Esophagus squamous epithelium (tissue), 5 donors: ENCODE measurements around the gene CEP192. TPM values are rescaled to one million over a fixed set of nuclear protein-coding genes. Genes with fewer than 3 reads are reported as not detected.

ENCODE experiments used
- DNase-seq: peaks from one replicate; lab custom pipeline; 2025; lab: John Stamatoyannopoulos, UW
- H3K27ac ChIP-seq, 4 donors: fragments of 200-600 bp; sonication (generic); one replicate each; pipeline ENCODE4 v1.5.1; 2016 to 2019; ENCODE audit warnings: mild to moderate bottlenecking in 1 of 4
- H3K27me3 ChIP-seq, 4 donors: fragments of 200-600 bp; sonication (generic); 1 replicate in 3 of 4; 2 replicates in 1 of 4; pipeline versions ENCODE4 v1.5.1 to v1.6.0; 2017 to 2021; ENCODE audit warnings: antibody characterized with exemption in 1 of 4
- H3K36me3 ChIP-seq, 3 donors: fragments of 200-600 bp; sonication (generic); one replicate each; pipeline ENCODE4 v1.5.1; 2016 to 2019
- H3K4me1 ChIP-seq, 3 donors: fragments of 200-600 bp; sonication (generic); one replicate each; pipeline ENCODE4 v1.5.1; 2017 to 2019
- H3K4me3 ChIP-seq, 4 donors: fragments of 200-600 bp; sonication (generic); 1 replicate in 3 of 4; 2 replicates in 1 of 4; pipeline ENCODE4 v1.5.1; 2016 to 2019; ENCODE audit warnings: mild to moderate bottlenecking in 2 of 4, moderate library complexity in 1 of 4
- H3K9me3 ChIP-seq, 3 donors: fragments of 200-600 bp; sonication (generic); one replicate each; pipeline ENCODE4 v1.5.1; 2016 to 2019
- CTCF ChIP-seq, 6 experiments: fragments of 450-650 bp in 4 of 6; fragments of 200-600 bp in 2 of 6; sonication (generic) in 2 of 6; IDR thresholded peaks; one replicate each; pipeline ENCODE4 v1.5.1; 2016 to 2019; ENCODE audit warnings: antibody characterized with exemption in 6 of 6, mild to moderate bottlenecking in 4 of 6, moderate library complexity in 4 of 6
- POLR2A ChIP-seq, 4 donors: fragments of 450-650 bp; IDR thresholded peaks; one replicate each; pipeline ENCODE4 v1.6.1; 2017; ENCODE audit warnings: antibody characterized with exemption in 4 of 4, mild to moderate bottlenecking in 4 of 4, moderate library complexity in 3 of 4
- whole genome bisulfite sequencing, 2 donors: methylation state at CpG; one replicate each; pipeline ENCODE4 v1.1.5; 2018; 5-methylcytosine and 5-hydroxymethylcytosine counted together
- intact Hi-C: fragments of 100-400 bp; cut with DNase I; formaldehyde crosslinking; loops from one replicate; pipeline ENCODE4 v1.15.0; 2022
- total RNA-seq, 4 donors: library from RNA; depleted of rRNA; stranded (reverse); fragments of >200 nt; gene quantifications; one replicate each; pipeline ENCODE4 v1.1.0, GENCODE V29; 2016
- donor health status: DM: yes; HTN: yes; CAD: no.

CEP192 gene
- total RNA-seq, 4 donors from 2014 or later: 7.3 to 21.6 (median 13.6) TPM

- intact Hi-C loops: no loop called here
- 87 to 96% methylated on average over 11 to 16 of the region's 16 CpGs for WGBS, 2 donors
- Histone ChIP-seq H3K27me3 (no peaks in the 10 kb centered on the region), H3K27ac (no peak overlapping the region), H3K36me3 (no peaks in the 10 kb centered on the region), H3K9me3 (peaks cover 0 to 3% (median 0%) of the 10 kb centered on the region in 3 donors), H3K4me1 (no peaks in the 10 kb centered on the region), H3K4me3 (no peak overlapping the region)
- TF ChIP-seq POLR2A (IDR thresholded peaks at IDR 0.05) (no peak), CTCF (IDR thresholded peaks at IDR 0.05) (no peak)
- no peak for DNase-seq
These were observed 174.7 kb downstream of the CEP192 start for GRCh38 chr18:13165636-13166423.

- no peaks in the 10 kb centered on the region for H3K36me3 ChIP-seq
- no peak for DNase-seq
- TF ChIP-seq POLR2A (IDR thresholded peaks at IDR 0.05) (no peak), CTCF (IDR thresholded peaks at IDR 0.05) (no peak)
- no peaks in the 10 kb centered on the region for H3K9me3 ChIP-seq
- no peak overlapping the region for H3K4me3 ChIP-seq
- WGBS, 2 donors: 82 to 85% methylated on average over 13 to 14 of the region's 14 CpGs
- intact Hi-C loops: no loop called here
- no peaks in the 10 kb centered on the region for H3K4me1 ChIP-seq
- no peaks in the 10 kb centered on the region for H3K27me3 ChIP-seq
- H3K27ac ChIP-seq: no peak overlapping the region
These were observed 182.5 kb downstream of the CEP192 start for GRCh38 chr18:13173578-13174145.

Other genes with a start within 250 kb of the CEP192 start
- 10 to 100 TPM; 31.8 to 37.9 (median 33.4) TPM for gene PTPN2, start 107.1 kb upstream of the CEP192 start, total RNA-seq
- 10 to 100 TPM; 21.9 to 55.5 (median 38.9) TPM for gene SEH1L, start 43.4 kb upstream of the CEP192 start, total RNA-seq
- 10 to 100 TPM in 2 of 4 donors, 1 to 10 TPM in 1, under 1 TPM in 1; 0.91 to 17.9 (median 6.8) TPM for gene LDLRAD4, start 227.4 kb downstream of the CEP192 start, total RNA-seq